GM19468 (cell line): ENCODE measurements around the gene LRRC8A.

Experiments
- ATAC-seq: cut with Tn5 transposase; IDR thresholded peaks from one replicate; pipeline ENCODE4 v1.9.1; 2021; ENCODE audit warnings: mild to moderate bottlenecking, moderate library complexity, moderate number of reproducible peaks; ENCODE audit not compliant: unreplicated experiment; ENCODE audit errors: extremely low read depth

LRRC8A gene

DNA sequence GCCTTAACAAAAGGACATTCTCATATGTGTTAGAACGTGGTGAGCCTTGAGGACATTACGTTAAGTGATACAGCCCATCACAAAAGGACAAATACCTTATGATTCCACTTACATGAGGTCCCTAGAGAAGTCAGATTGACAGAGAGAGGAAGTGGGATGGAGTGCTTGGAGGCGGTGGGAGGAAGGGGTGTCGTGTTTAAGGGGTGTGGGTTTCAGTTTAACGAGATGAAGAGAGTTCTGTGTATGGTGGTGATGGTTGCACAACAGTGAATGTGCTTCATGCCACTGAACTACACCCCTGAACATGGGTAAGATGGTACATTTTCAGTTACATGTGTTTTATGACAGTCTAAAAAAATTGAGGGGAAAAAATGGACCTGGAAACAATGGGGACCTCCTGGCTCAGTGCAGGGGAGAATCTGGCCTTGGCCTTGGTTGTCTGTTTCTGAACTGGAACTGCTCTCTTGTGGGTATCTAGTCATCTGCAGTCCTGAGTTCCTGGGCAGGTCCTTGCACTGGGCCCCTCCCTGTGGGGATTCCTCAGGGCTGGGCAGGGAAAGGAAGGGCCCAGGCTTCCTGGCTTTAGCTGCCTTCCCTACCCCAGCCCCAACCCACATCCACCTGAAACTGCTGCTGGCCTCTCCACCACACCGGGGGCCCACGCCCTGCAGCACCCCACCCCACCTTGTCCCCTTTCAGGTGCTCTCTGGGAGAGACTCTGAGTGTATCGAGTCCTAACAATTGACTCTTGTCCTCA, 17.8 kb downstream of the LRRC8A start:
- no peak for ATAC-seq

DNA sequence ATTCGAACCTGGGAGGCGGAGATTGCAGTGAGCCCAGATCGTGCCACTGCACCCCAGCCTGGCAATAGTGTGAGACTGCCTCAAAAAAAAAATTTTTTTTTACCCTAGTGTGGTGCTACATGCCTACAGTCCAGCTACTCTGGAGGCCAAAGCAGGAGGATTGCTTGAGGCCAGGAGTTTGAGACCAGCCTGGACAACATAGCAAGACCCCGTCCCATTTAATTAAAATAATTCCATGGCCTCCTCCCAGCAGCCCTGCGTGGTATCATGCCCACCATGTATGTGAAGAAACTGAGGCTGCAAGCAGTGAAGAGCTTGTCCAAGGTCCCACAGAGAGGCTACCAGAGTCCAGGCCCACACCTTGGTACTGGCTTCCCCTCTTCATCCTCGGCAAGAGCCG, 19.4 kb downstream of the LRRC8A start:
- no peak for ATAC-seq

DNA sequence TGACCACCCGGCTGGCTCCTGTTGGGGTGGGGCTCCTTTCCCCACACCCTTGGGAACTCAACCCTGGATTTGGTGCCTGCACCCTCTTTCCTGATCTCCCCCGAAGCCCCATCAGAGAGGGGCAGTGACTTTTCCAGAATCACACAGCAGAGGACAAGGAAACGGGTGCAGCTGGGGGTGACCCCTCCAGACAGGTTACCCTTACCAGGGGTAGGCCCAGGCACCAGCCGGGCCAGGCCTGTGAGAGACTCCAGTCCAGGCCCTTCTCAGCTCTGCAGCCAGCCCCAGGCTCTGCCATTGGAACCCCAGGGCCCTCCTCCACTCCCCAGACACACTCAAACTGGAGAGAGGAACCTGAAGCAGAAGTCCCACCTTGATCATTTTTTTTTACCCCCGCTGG, 19.9 kb downstream of the LRRC8A start:
- ATAC-seq: no peak

DNA sequence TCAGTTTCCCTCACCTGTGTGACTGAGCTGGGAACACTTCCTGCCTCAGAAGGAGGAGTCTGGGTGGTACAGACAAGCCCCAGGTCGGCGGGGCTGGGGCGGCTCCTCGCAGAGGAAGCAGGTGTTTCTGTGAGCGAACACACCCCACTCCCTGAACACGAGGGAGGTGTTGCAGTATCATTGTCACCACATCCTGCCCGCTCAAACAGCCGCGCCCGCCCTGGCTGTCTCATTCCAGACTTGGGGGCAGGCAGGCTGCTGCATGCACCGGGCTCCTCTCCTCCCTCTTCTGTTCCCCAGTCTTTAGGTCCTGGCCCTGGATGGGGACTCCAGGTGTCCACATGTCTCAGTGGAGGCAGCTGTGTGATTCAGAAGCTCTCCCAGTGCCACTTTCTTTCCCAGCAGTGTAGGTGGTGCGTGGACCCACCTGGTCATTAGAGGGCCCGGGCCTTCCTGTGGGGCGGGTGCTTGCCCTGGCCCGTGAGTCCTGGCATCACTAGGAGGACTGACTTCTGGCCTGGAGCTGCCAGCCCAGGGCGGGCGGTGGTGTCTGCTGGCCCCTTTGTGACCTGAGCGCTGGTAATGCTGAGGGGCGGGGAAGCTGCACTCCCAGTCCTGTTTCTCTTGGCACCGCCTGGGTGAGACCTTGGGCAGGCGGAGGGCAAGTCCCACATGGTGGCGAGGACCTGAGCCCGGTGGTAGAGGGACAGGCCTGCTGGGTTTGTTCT, 20.6 kb downstream of the LRRC8A start:
- peak; percentile 79 for ATAC-seq

DNA sequence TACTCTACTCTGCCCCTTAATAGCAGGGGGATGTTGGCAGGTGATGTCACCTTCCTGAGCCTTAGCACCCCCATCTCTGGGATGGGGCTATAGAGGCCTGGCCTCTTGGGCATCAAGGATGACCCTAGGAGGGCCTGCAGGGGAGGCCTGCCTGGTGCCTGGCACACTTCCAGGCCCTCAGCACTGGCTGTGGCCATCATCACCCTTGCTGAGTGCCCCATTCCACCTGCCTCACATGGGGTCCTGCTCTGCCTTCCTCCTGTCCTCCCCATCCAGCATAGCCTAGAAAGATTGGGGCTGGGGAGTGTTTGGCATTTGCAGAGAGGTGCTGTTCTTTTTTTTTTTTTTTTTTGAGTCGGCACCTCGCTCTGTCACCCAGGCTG, 21.1 kb downstream of the LRRC8A start:
- ATAC-seq: no peak

DNA sequence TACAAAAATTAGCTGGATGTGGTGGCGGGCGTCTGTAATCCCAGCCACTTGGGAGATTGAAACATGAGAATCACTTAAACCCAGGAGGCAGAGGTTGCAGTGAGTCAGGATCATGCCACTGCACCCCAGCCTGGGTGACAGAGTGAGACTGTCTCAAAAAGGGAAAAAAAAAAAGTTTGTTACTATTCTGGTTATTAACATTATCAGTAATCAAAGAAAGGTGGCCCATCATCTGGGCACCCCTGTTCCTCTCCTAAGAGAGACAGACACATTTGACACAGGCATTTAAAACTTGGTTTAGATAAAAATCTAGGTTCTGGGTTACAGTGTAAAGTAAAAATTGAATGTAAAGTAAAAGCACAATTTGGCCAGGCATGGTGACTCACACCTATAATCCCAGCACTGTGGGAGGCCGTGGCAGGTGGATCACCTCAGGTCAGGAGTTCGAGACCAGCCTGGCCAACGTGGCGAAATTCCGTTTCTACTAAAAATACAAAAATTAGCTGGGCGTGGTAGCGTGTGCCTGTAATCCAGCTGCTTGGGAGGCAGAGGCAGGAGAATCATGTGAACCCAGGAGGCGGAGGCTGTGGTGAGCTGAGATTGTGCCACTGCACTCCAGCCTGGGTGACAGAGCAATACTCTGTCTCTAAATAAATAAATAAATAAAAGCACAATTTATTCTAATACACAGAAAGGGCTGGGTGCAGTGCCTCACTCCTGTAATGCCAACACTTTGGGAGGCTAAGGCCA, 22.1 kb downstream of the LRRC8A start:
- ATAC-seq: no peak

DNA sequence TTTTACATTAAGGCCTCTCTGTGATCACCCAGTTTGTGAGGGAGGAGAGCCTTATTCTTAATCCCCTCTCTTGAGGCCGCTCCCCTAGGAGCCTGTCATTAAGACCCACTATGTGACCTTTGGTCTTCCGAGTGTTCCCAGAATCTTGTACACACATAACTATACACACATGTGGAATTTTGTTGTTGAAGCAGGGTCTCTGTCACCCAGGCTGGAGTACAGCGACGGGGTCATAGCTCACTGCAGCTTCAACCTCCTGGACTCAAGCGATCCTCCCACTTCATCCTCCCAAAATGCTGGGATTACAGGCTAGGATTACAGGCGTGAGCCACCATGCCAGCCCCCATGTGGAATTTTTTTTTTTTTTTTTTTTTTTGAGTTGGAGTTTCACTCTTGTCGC, 24.0 kb downstream of the LRRC8A start:
- no peak for ATAC-seq

DNA sequence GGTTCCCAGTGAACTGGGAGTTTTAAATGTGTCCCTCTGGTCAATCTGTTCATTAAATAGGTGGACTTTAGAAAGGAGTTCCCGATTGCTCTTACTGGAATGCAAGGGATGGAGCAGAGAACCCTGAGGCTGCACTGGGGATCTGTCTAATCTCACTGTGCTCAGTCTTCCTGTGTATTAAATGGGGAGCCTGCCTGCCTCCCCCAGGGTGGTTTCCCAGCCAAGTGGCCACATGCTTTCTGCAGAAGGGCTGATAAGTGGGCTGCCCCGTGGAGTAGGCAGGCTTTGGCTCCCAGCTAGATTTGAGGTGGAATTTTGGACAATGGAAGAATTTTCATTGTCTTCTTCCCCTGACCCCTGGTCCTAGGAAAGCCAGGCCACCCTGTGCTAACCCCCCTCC, 24.8 kb downstream of the LRRC8A start:
- ATAC-seq: no peak

DNA sequence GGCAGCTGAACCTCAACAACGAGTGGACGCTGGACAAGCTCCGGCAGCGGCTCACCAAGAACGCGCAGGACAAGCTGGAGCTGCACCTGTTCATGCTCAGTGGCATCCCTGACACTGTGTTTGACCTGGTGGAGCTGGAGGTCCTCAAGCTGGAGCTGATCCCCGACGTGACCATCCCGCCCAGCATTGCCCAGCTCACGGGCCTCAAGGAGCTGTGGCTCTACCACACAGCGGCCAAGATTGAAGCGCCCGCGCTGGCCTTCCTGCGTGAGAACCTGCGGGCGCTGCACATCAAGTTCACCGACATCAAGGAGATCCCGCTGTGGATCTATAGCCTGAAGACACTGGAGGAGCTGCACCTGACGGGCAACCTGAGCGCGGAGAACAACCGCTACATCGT, 26.4 kb downstream of the LRRC8A start:
- no peak for ATAC-seq

DNA sequence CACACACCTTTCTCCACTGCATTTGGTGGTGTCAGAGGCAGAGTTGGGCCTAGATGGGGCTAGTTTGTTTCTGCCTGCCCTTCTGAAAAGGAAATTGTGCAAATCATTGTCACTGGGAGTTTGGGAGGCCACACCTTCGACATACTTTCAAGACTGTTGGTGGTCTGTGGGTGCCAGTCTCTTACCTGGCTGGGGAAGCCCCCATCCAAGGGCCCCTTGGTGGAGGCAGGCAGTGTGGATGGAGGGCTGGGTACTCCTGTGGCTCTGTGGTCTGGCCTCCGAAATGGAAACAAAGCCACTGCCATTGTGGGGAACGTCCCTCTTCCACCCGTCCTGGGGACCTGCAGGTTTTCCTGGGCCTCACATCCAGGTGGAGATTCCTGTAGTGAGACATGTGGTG, 27.9 kb downstream of the LRRC8A start:
- no peak for ATAC-seq

DNA sequence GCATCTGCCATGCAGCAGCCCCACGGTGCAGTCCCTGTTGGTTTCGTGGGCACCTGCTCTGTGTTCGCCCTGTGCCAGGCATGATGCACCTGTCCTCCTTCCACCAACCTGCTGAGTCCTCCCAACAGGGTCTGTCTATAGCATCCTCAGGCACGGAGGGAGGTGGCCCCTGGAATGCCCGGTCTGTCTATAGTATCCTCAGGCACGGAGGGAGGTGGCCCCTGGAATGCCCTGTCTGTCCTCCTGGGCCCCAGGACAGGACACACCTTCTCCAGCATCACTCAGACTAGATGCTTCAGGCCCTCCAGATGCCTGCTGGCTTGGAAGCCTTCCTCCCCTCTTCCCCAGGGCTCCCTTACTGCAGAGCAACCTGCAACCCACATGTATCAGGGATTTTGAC, 29.0 kb downstream of the LRRC8A start:
- ATAC-seq: no peak

DNA sequence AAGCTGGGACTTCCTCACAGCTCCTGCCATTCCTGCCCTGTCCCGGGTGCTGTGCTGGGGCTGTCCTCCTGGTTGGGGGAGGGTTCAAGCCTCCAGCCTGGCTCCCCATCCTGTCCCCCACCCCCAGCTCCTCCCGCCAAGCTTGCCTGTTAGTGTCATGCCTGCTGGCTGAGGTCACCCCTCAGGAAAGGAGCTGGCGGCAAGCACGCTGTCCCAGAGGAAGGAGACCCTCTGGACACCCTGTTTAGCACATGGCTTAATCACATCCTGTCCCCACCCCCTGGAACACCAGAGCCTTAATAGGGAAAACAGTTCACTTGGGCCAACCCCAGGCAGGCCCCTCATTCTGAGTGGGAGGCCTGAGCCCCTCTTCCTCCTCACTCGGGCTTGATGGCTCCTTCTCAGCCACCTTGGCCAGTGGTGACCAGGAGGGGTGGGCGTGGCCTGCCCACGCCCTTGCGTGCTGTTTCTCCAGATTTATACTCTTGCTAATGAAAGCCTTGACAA, 29.6 kb downstream of the LRRC8A start:
- ATAC-seq: no peak

DNA sequence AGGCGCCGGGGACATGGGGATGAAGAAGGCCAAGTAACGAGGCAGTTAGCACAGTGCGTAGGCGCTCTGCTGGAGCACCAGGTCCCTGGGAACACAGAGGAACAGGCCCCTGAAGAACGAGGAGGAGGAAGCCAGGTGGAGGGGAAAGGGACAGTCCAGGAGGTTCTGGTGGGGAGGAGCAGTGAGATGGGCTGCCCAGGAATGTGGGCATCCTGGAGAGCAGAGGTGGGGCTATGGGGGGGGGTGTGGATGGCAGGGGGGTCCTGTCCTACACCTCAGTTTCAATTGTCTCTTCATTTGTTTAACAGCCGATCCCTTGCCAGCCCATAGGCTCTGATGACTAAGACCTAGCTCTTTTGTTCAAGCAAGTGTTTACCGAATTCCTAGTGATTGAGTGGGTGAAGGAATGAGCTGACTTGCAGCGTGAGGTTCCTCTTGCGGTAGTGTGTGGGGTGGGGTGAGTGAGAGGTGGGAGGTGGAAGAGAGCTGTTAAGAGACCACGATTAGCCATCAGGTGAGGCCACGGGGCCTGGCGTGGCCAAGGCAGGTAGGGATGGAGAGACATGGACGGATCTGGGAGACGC, 30.4 kb downstream of the LRRC8A start:
- ATAC-seq: no peak

DNA sequence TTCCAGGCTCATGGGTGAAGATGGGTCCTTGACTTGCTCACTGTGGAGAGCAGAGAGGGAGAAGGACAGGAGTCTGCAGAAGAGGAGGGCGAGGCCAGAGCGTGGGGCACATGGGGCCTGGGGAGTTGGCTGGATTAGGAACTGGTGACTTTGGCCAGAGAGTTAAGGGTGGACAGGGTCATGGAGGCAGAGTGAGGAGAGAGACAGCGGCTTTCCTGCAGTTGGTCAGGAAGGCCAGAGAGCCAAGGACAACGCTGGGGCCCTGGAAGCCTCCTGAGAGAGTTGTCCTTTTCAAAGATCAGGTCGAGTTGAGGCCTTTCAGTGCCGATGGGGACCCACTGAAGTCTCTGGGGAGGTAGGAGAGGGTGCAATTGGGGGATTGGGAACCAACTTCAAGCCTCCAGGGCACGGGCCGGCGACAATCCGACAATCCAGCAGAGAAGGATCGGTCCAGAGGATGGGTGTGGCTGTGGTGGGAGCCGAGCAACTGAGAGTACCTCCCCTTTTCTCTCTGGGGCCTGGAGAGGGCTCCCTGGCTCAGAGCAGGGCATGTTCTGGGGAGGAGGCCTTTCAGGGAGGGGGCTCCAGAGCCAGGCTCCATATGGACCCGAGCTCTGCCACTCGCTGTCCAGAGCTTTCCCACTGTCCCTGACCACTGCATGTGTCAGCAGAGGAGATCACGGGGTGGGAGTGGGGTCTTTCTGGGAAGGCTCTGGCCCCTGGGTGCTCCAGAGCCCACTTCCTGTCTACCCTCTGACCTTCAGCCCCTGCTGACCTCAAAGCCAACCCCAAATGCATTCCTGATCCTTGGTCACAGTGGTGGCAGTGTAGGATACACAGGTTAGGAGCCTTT, 31.3 kb downstream of the LRRC8A start:
- ATAC-seq: no peak

DNA sequence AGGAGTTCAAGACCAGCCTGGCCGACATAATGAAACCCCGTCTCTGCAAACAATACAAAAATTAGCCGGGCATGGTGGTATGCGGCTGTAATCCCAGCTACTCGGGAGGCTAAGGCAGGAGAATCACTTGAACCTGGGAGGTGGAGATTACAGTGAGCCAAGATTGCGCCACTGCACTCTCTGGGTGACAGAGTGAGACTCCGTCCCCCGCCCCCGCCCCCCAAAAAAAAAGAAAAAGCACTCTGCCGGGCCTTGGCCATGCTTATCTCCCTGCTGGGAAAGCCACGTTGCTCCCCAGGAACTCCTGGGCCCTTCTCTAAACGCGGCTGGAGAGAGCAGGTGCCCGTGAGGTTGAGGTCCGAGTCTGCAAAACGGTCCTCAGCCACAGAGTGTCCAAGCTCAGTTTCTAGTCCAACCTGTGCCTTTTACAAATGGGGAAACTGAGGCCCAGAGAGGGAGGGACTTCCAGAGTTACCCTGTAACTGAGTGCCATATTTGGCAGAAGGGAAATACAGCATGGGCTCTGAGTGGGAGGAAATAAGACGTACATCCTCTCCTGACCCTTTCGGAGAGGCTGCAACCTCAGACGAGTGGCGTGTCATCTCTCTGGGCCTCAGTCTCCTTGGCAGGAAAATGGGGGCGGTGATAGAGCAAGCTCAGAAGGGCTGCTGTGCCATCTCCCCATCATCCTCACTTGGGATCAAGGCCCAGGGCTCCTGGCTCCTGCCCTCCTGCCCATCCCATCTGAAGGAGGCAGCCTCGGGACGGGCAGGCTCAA, 32.3 kb downstream of the LRRC8A start:
- ATAC-seq: no peak

DNA sequence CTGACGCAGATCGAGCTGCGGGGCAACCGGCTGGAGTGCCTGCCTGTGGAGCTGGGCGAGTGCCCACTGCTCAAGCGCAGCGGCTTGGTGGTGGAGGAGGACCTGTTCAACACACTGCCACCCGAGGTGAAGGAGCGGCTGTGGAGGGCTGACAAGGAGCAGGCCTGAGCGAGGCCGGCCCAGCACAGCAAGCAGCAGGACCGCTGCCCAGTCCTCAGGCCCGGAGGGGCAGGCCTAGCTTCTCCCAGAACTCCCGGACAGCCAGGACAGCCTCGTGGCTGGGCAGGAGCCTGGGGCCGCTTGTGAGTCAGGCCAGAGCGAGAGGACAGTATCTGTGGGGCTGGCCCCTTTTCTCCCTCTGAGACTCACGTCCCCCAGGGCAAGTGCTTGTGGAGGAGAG, 34.3 kb downstream of the LRRC8A start:
- ATAC-seq: no peak

DNA sequence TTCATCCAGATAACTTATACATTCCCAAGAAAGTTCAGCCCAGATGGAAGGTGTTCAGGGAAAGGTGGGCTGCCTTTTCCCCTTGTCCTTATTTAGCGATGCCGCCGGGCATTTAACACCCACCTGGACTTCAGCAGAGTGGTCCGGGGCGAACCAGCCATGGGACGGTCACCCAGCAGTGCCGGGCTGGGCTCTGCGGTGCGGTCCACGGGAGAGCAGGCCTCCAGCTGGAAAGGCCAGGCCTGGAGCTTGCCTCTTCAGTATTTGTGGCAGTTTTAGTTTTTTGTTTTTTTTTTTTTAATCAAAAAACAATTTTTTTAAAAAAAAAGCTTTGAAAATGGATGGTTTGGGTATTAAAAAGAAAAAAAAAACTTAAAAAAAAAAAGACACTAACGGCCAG, 34.8 kb downstream of the LRRC8A start:
- ATAC-seq: no peak

DNA sequence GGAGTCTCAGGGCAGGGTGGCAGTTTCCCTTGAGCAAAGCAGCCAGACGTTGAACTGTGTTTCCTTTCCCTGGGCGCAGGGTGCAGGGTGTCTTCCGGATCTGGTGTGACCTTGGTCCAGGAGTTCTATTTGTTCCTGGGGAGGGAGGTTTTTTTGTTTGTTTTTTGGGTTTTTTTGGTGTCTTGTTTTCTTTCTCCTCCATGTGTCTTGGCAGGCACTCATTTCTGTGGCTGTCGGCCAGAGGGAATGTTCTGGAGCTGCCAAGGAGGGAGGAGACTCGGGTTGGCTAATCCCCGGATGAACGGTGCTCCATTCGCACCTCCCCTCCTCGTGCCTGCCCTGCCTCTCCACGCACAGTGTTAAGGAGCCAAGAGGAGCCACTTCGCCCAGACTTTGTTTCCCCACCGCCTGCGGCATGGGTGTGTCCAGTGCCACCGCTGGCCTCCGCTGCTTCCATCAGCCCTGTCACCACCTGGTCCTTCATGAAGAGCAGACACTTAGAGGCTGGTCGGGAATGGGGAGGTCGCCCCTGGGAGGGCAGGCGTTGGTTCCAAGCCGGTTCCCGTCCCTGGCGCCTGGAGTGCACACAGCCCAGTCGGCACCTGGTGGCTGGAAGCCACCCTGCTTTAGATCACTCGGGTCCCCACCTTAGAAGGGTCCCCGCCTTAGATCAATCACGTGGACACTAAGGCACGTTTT, 35.4 kb downstream of the LRRC8A start:
- no peak for ATAC-seq
